Measurements from ENCODE around the gene LDHD. TPM values are rescaled to one million over a fixed set of nuclear protein-coding genes. Genes with fewer than 3 reads are reported as not detected.

LDHD gene
- total and polyA plus RNA-seq, 9 of the 15 experiments (the other 6 are each of a cell fraction or from before 2014, with no cell fraction given): 0.19 to 0.86 (median 0.54) TPM; not detected in 3

GRCh38 chr16:75062976-75063346 is 53.6 kb downstream of the LDHD start (continued):
- TF ChIP-seq ZNF239 (CRISPR knock-in tag; IDR thresholded peaks at IDR 0.05) (no peak), ZFX (CRISPR knock-in tag; IDR thresholded peaks at IDR 0.05) (0 out of 2 replicates have a peak, but pooled peaks have one; percentile 43), ZNF174 (CRISPR knock-in tag; IDR thresholded peaks at IDR 0.05) (no peak), ZNF696 (CRISPR knock-in tag; conservative IDR thresholded peaks at IDR 0.05) (no peak), ATF4 (CRISPR knock-in tag; IDR thresholded peaks at IDR 0.05) (no peak), ZNF778 (CRISPR knock-in tag; IDR thresholded peaks at IDR 0.05) (no peak), ZNF639 (CRISPR knock-in tag; conservative IDR thresholded peaks at IDR 0.05 in 1 of 2, IDR thresholded peaks at IDR 0.05 in 1 of 2) (peak in 1 of 2 experiments; percentile 53; a peak in 1 of 4 replicates), FOXJ2 (tag; IDR thresholded peaks at IDR 0.05) (no peak), CC2D1A (IDR thresholded peaks at IDR 0.05) (no peak), NFE2L1 (tag; IDR thresholded peaks at IDR 0.05; ENCODE audit: borderline replicate concordance, low read depth) (peak; percentile 64; the same call in 1 of the 2 replicates), NFYB (IDR thresholded peaks at IDR 0.05; ENCODE audit: extremely low read depth, insufficient read length) (no peak), NFE2 (IDR thresholded peaks at IDR 0.05; ENCODE audit: low read depth) (peak; percentile 89), ZNF668 (CRISPR knock-in tag; IDR thresholded peaks at IDR 0.05) (no peak), SFPQ (IDR thresholded peaks at IDR 0.05; ENCODE audit: low read depth, low read length) (no peak), USF2 (CRISPR knock-in tag; IDR thresholded peaks at IDR 0.05) (no peak), THAP7 (CRISPR knock-in tag; IDR thresholded peaks at IDR 0.05) (no peak)
